A549 (cell line): ENCODE measurements around the gene TMEM213.

Source experiments
- EHMT2 ChIP-seq: fragments of 200-600 bp; sonication (generic); IDR thresholded peaks from 2 replicates; pipeline ENCODE4 v1.6.1; 2016; ENCODE audit warnings: antibody characterized with exemption, low read depth, mild to moderate bottlenecking, moderate library complexity
- FOXS1 ChIP-seq: fragments of 250-450 bp; sonication (Bioruptor Pico); IDR thresholded peaks from 2 replicates; pipeline ENCODE4 v1.5.0; 2020; ENCODE audit warnings: mild to moderate bottlenecking, moderate library complexity
- POLR2A ChIP-seq: IDR thresholded peaks from 2 replicates; pipeline ENCODE4 v1.6.1; 2012; ENCODE audit warnings: mild to moderate bottlenecking, low read length
- RNF2 ChIP-seq: fragments of 200-600 bp; sonication (generic); IDR thresholded peaks from 2 replicates; pipeline ENCODE4 v1.6.1; 2016; ENCODE audit warnings: low read depth, mild to moderate bottlenecking, antibody characterized with exemption, moderate library complexity, borderline replicate concordance
- TF ChIP-seq, protein P1 (sequence below): fragments of >200 bp; sonication (Bioruptor Twin); formaldehyde crosslinking; IDR thresholded peaks from 3 replicates; pipeline ENCODE4 v1.6.1; 2016

DNA sequence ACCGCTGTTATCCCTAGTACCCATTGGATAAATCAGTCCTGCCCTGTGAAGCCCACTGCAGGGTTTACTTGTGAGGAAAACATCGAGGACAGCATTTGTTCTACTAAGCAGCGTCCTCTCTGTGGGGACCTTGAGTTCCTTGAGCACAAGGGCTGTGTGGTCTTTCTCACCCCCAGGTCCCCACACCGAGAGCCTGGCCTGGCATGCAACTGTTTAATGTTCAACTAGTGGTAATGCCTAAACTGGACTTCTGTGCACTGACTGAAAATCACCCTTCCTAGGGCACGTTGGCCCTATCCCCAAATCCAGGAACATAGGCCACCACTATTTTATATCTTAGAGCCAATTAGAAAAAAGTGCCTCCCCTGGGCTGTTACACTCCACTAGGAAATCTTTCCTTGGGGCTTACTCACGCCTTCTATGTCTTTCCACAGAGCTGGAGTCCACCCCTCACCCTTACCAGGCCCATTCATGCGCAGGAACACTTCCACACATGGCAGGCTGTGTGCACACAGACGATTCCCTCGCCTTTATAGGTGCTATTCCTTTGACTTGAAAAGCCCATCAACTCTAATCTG lies 1.7 kb upstream of the TMEM213 start:
- TF ChIP-seq, protein P1, sequence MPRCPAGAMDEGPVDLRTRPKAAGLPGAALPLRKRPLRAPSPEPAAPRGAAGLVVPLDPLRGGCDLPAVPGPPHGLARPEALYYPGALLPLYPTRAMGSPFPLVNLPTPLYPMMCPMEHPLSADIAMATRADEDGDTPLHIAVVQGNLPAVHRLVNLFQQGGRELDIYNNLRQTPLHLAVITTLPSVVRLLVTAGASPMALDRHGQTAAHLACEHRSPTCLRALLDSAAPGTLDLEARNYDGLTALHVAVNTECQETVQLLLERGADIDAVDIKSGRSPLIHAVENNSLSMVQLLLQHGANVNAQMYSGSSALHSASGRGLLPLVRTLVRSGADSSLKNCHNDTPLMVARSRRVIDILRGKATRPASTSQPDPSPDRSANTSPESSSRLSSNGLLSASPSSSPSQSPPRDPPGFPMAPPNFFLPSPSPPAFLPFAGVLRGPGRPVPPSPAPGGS = no peak
- TF ChIP-seq POLR2A (no peak), EHMT2 (no peak), RNF2 (no peak), FOXS1 (no peak)
